ENCODE data around the gene CTU2. TPM values are rescaled to one million over a fixed set of nuclear protein-coding genes. Genes with fewer than 3 reads are reported as not detected.

CTU2 gene
- polyA plus RNA-seq, 1 donor from 2014 or later: 26.3 TPM

GRCh38 chr16:88735616-88736015 lies 29.3 kb downstream of the CTU2 start:
- Histone ChIP-seq H3K27ac (ENCODE audit: low read length) (no peak overlapping the region), H3K9me3 (ENCODE audit: low read length) (no peaks in the 10 kb centered on the region), H3F3A (ENCODE audit: insufficient read depth, low read length, poor library complexity, severe bottlenecking) (no peaks in the 10 kb centered on the region), H3K4me3 (ENCODE audit: low read length) (no peak overlapping the region), H3K9ac (ENCODE audit: low read length) (no peak overlapping the region), H4K20me1 (ENCODE audit: insufficient read depth) (no peaks in the 10 kb centered on the region), H3K27me3 (ENCODE audit: insufficient read depth, low read depth, low read length) (no peaks in the 10 kb centered on the region), H3K79me2 (replicated peaks; ENCODE audit: insufficient read depth, low read length) (no peaks in the 10 kb centered on the region), H3K36me3 (ENCODE audit: insufficient read depth, low read length) (no peaks in the 10 kb centered on the region), H3K9me2 (ENCODE audit: insufficient read depth, low read length) (no peaks in the 10 kb centered on the region), H3K4me2 (ENCODE audit: low read length) (no peak overlapping the region), H2AFZ (ENCODE audit: low read depth, low read length) (no peak overlapping the region)
- no peak for TF ChIP-seq POLR2AphosphoS5 (IDR thresholded peaks at IDR 0.05)
- TF ChIP-seq SMC3 (conservative IDR thresholded peaks at IDR 0.05; ENCODE audit: poor library complexity): no peak
- no peak for TF ChIP-seq REST (IDR thresholded peaks at IDR 0.05; ENCODE audit: borderline replicate concordance)
- TF ChIP-seq CTCF (IDR thresholded peaks at IDR 0.05; ENCODE audit: poor library complexity, severe bottlenecking): no peak
- no peak for TF ChIP-seq EP300 (conservative IDR thresholded peaks at IDR 0.05; ENCODE audit: poor library complexity, severe bottlenecking)
- TF ChIP-seq MXI1 (conservative IDR thresholded peaks at IDR 0.05; ENCODE audit: poor library complexity, severe bottlenecking): no peak
- TF ChIP-seq RAD21 (conservative IDR thresholded peaks at IDR 0.05): no peak
- TF ChIP-seq TAF1 (IDR thresholded peaks at IDR 0.05; ENCODE audit: low read depth): no peak
- no peak for TF ChIP-seq EZH2 (IDR thresholded peaks at IDR 0.05; ENCODE audit: borderline replicate concordance, insufficient read depth, low read length, poor library complexity, severe bottlenecking)

GRCh38 chr16:88736088-88736487 lies 29.8 kb downstream of the CTU2 start:
- Histone ChIP-seq H4K20me1 (ENCODE audit: insufficient read depth) (no peaks in the 10 kb centered on the region), H3K9ac (ENCODE audit: low read length) (no peak overlapping the region), H3K4me2 (ENCODE audit: low read length) (no peak overlapping the region), H3K9me3 (ENCODE audit: low read length) (no peaks in the 10 kb centered on the region), H3F3A (ENCODE audit: insufficient read depth, low read length, poor library complexity, severe bottlenecking) (no peaks in the 10 kb centered on the region), H3K27ac (ENCODE audit: low read length) (no peak overlapping the region), H3K27me3 (ENCODE audit: insufficient read depth, low read depth, low read length) (no peaks in the 10 kb centered on the region), H3K4me3 (ENCODE audit: low read length) (no peak overlapping the region), H3K36me3 (ENCODE audit: insufficient read depth, low read length) (no peaks in the 10 kb centered on the region), H3K79me2 (replicated peaks; ENCODE audit: insufficient read depth, low read length) (no peaks in the 10 kb centered on the region), H3K9me2 (ENCODE audit: insufficient read depth, low read length) (no peaks in the 10 kb centered on the region), H2AFZ (ENCODE audit: low read depth, low read length) (no peak overlapping the region)
- TF ChIP-seq POLR2AphosphoS5 (IDR thresholded peaks at IDR 0.05) (no peak), REST (IDR thresholded peaks at IDR 0.05; ENCODE audit: borderline replicate concordance) (no peak), RAD21 (conservative IDR thresholded peaks at IDR 0.05) (no peak)

All from neural cell (in vitro differentiated cells).